Activated CD4-positive, alpha-beta memory T cell treated with anti-CD3 and anti-CD28 coated beads, Interleukin-2, amount 10 ng/mL, durations not matched to agents 7 days and 5 days (primary cell): Measurements from ENCODE around the gene NKAIN2. TPM values are rescaled to one million over a fixed set of nuclear protein-coding genes. Genes with fewer than 3 reads are reported as not detected.

Experiments
- CTCF ChIA-PET: fragments of 350-600 bp; sonication (Branson Sonifier 250); formaldehyde crosslinking; loops from one replicate; lab custom pipeline; 2021; ENCODE audit warnings: antibody characterized with exemption, inconsistent platforms; lab: Charles Lee
- POLR2A ChIA-PET: fragments of 350-600 bp; sonication (Branson Sonifier 250); formaldehyde crosslinking; loops from one replicate; lab custom pipeline; 2021; ENCODE audit warnings: antibody characterized with exemption; lab: Charles Lee
- DNase-seq: peaks from one replicate; pipeline ENCODE4 v3.0.0-alpha.2; 2020
- H3K27ac Mint-ChIP-seq: one replicate; pipeline ENCODE4 v1.8.0; 2021; ENCODE audit warnings: mild to moderate bottlenecking, mixed read lengths
- H3K27me3 Mint-ChIP-seq: one replicate; pipeline ENCODE4 v1.8.0; 2021; ENCODE audit warnings: mixed read lengths
- H3K36me3 Mint-ChIP-seq: one replicate; pipeline ENCODE4 v1.8.0; 2021; ENCODE audit warnings: low read depth, mixed read lengths
- H3K4me1 Mint-ChIP-seq: one replicate; pipeline ENCODE4 v1.8.0; 2021; ENCODE audit warnings: mixed read lengths
- H3K4me3 Mint-ChIP-seq: one replicate; pipeline ENCODE4 v1.8.0; 2021; ENCODE audit warnings: mild to moderate bottlenecking, mixed read lengths
- H3K9me3 Mint-ChIP-seq: one replicate; pipeline ENCODE4 v1.8.0; 2021; ENCODE audit warnings: mixed read lengths
- total RNA-seq, 2 experiments: library from RNA; stranded (reverse); gene quantifications; one replicate each; pipeline ENCODE4 v1.2.3, GENCODE V29; 2021

Gene NKAIN2
- total RNA-seq, 2 experiments from 2014 or later: not detected

DNA sequence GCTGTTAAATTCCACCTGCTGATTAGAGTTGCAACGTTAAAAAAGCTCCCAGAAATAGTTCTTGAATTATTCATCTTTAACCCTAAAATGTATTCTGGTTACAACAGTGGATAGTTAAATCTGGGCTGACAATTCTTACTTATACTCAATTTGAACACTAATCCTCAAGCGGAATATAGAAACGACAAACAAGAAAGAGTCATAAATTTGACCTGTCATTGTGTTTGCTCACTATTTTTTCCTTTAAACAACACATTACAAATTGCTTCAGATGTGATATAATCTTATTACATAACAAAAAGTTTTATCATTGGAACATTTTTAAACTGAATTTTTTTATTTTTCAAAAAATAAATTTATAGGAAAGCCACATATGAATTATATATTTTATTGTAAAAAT is 1054.1 kb downstream of the NKAIN2 start:
- Mint-ChIP-seq H3K27ac (no peak overlapping the region), H3K36me3 (no peaks in the 10 kb centered on the region), H3K27me3 (no peaks in the 10 kb centered on the region), H3K9me3 (no peaks in the 10 kb centered on the region), H3K4me1 (no peaks in the 10 kb centered on the region), H3K4me3 (no peak overlapping the region)
- ChIA-PET CTCF (interaction anchor here (1.2 kb wide), 1 partner anchor 1055 kb away, joined by 3 read pairs; no protein-coding TSS in a partner anchor), POLR2A (no interaction called here)
- DNase-seq: no peak

DNA sequence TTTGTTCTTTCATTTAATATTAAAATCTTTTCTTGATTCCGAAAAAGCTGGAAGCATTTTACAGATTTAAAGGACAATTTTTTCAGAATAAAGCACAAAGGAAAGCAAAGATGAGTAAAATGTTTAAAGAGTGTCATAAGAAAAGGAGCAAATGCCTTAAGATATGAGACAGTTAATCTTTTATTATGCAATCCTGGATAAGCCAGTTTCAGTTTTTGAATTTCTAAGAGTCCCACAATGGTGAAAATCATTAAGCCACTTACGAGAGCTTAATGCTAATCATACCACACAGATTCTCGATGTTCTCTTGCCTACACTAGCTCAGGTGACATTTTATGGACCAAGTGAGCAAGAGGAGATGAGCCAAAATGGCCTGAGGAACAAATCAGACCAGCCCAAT is 1054.9 kb downstream of the NKAIN2 start:
- no peaks in the 10 kb centered on the region for H3K4me1 Mint-ChIP-seq
- no peaks in the 10 kb centered on the region for H3K9me3 Mint-ChIP-seq
- CTCF ChIA-PET: no interaction called here
- POLR2A ChIA-PET: no interaction called here
- H3K4me3 Mint-ChIP-seq: no peak overlapping the region
- no peak for DNase-seq
- no peaks in the 10 kb centered on the region for H3K36me3 Mint-ChIP-seq
- H3K27me3 Mint-ChIP-seq: no peaks in the 10 kb centered on the region
- H3K27ac Mint-ChIP-seq: no peak overlapping the region

DNA sequence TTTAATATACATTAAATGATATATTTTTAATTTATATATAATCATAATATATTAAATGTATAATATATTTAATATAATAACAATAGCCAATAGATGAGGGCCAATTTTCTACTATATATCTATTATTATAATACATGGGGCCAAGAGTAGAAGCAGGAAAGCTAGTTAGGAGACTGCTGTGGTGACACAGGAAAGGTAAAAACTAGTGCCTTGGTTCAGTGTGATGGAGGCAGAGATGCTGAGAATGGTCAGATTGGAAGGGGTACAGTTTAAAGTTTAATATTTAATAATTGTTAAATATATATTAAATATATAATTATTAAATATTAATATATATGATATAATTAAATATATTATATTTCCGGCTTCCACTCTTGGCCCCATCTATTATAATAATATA is 1055.7 kb downstream of the NKAIN2 start:
- Mint-ChIP-seq H3K4me3 (no peak overlapping the region), H3K4me1 (no peaks in the 10 kb centered on the region), H3K27me3 (no peaks in the 10 kb centered on the region), H3K27ac (no peak overlapping the region), H3K9me3 (no peaks in the 10 kb centered on the region), H3K36me3 (no peaks in the 10 kb centered on the region)
- no peak for DNase-seq
- ChIA-PET CTCF (no interaction called here), POLR2A (no interaction called here)

DNA sequence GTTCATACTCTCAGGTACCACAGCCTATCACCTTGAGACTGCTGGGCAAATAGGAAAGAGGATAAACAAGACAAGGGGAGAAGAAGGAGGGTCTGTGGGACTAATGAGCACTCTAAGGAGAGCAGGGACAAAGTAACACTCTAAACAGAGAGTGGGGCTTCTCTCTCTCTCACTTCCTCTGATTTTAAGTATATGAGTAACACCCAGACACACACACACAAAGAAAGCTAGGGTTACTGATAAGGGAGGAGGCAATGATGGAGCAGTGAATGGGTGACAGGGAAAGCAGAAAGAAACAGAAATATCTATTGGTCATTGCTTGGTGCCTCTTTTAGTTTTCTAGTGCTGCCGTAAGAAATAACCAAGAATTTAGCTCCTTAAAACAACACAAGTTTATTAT is 1062.4 kb downstream of the NKAIN2 start:
- no peaks in the 10 kb centered on the region for H3K4me1 Mint-ChIP-seq
- H3K27ac Mint-ChIP-seq: no peak overlapping the region
- ChIA-PET POLR2A (no interaction called here), CTCF (no interaction called here)
- H3K9me3 Mint-ChIP-seq: no peaks in the 10 kb centered on the region
- H3K27me3 Mint-ChIP-seq: no peaks in the 10 kb centered on the region
- DNase-seq: no peak
- H3K36me3 Mint-ChIP-seq: no peaks in the 10 kb centered on the region
- H3K4me3 Mint-ChIP-seq: no peak overlapping the region

DNA sequence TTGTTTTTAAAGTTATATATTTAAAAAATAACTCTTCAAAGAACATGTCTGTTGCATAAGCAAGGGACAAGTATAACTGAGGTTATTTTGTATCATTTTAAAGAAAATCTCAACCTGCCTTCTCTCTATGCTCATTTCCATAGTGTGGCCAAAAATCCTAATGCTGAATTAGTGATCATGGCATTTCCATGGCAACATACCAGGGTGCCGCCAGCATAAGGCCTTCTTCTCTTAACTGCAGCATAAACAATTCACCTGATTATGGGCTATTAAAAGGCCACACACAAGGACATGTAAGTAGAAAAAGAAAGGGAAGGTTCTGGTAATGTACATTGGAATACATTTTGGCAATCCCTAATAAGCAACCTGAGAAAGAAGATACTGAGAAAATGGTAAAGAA is 1063.5 kb downstream of the NKAIN2 start:
- Mint-ChIP-seq H3K27ac (no peak overlapping the region), H3K9me3 (no peaks in the 10 kb centered on the region), H3K4me3 (no peak overlapping the region), H3K36me3 (no peaks in the 10 kb centered on the region), H3K27me3 (no peaks in the 10 kb centered on the region), H3K4me1 (no peaks in the 10 kb centered on the region)
- no peak for DNase-seq
- CTCF ChIA-PET: no interaction called here
- POLR2A ChIA-PET: no interaction called here

DNA sequence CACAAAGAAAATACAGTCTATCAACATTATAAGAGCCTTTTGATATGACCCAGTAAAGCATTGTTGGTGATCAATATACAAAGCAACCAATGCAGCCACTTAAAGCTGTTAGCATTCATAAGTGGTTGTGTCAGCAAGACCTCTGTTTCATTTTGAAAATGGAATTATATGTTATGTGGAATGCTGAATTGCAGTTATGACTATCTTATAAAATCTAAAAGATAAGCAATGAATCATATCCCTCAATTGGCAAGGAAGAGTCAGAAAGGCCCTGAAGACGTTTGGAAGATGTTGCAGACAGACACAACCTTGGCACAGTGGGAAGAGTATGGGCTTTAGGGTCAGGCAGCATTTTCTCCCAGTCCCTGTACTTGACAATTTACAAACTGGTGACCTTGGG is 1064.8 kb downstream of the NKAIN2 start:
- no peaks in the 10 kb centered on the region for H3K27me3 Mint-ChIP-seq
- H3K36me3 Mint-ChIP-seq: no peaks in the 10 kb centered on the region

DNA sequence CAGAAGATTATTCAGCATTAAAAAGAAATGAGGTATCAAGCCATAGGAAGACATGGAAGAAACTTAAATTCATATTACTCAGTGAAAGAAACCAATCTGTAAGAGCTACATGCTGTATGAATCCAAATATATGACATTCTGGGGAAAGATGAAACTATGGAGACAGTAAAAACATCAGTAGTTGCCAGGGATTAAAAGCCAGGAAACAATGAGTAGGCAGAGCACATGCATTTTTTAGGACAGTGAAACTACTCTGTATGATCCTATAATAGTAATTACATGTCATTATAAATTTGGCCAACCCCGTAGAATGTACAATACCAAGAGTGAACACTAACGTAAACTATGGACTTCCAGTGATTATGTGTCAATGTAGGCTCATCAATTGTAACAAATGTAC is 1065.8 kb downstream of the NKAIN2 start:
- Mint-ChIP-seq H3K27ac (no peak overlapping the region), H3K4me1 (no peaks in the 10 kb centered on the region), H3K9me3 (no peaks in the 10 kb centered on the region), H3K36me3 (no peaks in the 10 kb centered on the region), H3K27me3 (no peaks in the 10 kb centered on the region), H3K4me3 (no peak overlapping the region)
- CTCF ChIA-PET: no interaction called here
- POLR2A ChIA-PET: no interaction called here
- no peak for DNase-seq

More for the DNA sequence above, 1064.8 kb downstream of the NKAIN2 start:
- H3K9me3 Mint-ChIP-seq: no peaks in the 10 kb centered on the region
- no peak overlapping the region for H3K4me3 Mint-ChIP-seq
- POLR2A ChIA-PET: no interaction called here
- H3K27ac Mint-ChIP-seq: no peak overlapping the region
- DNase-seq: no peak
- CTCF ChIA-PET: no interaction called here
- no peaks in the 10 kb centered on the region for H3K4me1 Mint-ChIP-seq

DNA sequence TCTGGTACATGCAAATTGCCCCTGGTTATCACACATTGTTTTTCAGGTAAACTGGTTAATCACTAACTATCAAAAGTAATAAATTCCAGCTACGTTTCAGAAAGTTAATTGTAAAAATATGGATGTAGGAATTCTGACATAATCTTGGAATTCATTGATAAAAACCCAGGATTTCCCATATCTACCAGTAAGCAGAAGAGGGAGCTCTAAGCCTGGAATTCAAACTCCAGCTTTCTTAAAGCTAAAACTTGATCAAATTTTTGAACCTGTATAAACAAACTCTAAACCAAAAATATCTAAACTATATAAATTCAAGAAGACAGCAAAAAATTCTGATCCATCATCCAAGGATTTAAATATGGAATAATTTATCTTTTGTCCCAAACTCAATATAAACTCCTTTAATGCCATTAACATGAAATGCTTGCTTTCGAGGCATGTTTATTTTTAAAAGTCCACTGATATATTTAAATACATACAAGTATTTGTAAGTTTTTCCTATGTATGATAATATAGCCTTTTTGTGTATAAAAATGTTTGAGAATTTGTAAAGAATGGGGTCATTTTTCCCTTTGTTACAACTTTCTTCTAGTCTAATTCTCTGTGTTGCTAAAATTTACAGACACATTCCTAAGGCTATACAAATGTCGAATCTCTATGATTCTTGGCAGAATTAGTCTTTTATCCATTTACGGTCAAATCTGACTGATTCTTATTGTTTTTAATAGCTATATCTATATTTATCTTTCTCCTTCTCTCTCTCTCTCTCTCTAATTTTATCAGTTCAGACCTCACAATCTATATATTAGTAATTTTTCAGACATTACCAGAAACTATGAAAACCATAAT is 1067.2 kb downstream of the NKAIN2 start:
- no peak overlapping the region for H3K27ac Mint-ChIP-seq
- H3K4me1 Mint-ChIP-seq: no peaks in the 10 kb centered on the region
- ChIA-PET CTCF (interaction anchor here (0.9 to 1.5 kb wide), 3 partner anchors 243 to 254 kb away, joined by 3 to 12 read pairs (median 6); no protein-coding TSS in a partner anchor), POLR2A (no interaction called here)
- H3K36me3 Mint-ChIP-seq: no peaks in the 10 kb centered on the region
- no peak for DNase-seq
- no peaks in the 10 kb centered on the region for H3K27me3 Mint-ChIP-seq
- H3K4me3 Mint-ChIP-seq: no peak overlapping the region
- H3K9me3 Mint-ChIP-seq: no peaks in the 10 kb centered on the region

DNA sequence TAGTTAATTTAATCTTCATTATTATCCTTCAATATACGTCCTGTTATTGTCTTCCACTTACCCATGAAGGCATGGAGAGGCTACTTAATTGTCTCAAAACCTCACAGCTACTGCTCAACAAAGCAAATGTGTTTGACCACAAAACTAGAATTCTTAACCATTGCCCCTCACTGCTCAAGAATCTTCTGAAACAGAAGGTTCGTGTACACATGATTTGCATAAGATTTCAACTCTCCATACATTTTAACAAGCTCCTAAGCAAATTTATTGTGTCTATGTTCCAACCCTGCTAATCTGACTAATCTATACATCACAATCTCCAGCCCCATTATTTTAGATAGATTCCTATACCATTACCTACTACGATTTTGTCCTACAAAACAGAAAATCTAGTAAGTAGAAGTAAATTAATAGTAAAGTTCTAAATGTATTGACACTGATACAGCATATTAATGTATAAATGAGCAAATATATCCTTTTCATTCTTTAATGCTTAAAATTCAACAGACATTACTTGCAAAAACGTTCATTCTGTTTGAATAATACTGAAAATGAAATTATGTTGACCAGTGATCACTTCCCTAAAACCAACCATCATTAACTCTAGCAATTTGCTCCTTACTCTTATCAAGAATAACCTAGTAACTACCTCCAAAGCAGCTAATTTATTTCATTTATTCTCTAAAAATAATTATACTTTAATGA is 1068.8 kb downstream of the NKAIN2 start:
- Mint-ChIP-seq H3K27me3 (no peaks in the 10 kb centered on the region), H3K4me3 (no peak overlapping the region), H3K4me1 (no peaks in the 10 kb centered on the region), H3K27ac (no peak overlapping the region), H3K36me3 (no peaks in the 10 kb centered on the region), H3K9me3 (no peaks in the 10 kb centered on the region)
- POLR2A ChIA-PET: no interaction called here
- CTCF ChIA-PET: no interaction called here
- DNase-seq: no peak

DNA sequence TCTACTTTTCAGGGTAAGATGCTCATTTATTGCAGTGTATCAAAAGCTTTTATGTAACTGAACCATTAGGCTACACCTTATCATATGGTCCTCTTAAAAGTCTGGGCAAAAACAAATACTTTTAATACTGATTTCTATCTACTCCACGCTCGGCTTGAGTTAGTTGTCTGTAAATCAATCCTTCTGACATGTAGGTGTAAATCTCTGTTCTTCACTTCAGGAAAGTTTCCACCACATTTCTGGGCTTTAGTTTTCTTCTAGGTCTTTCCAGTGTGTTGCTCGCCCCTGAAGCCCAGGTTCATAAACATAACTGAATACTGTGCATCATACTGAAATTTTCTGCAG is 1069.4 kb downstream of the NKAIN2 start:
- no peak for DNase-seq
- Mint-ChIP-seq H3K27ac (no peak overlapping the region), H3K36me3 (no peaks in the 10 kb centered on the region), H3K27me3 (no peaks in the 10 kb centered on the region), H3K4me3 (no peak overlapping the region), H3K9me3 (no peaks in the 10 kb centered on the region), H3K4me1 (no peaks in the 10 kb centered on the region)
- ChIA-PET CTCF (no interaction called here), POLR2A (no interaction called here)

Other genes starting within 250 kb of the NKAIN2 start
- not detected for gene TRDN, start 166.9 kb upstream of the NKAIN2 start, total RNA-seq